Measurements from ENCODE around the gene SLC27A2.
"Not testable (repeated sequence)": the region's sequence is repeated elsewhere in the genome, so short reads cannot be mapped to it uniquely, and the experiment has no call there.

SLC27A2 gene

DNA sequence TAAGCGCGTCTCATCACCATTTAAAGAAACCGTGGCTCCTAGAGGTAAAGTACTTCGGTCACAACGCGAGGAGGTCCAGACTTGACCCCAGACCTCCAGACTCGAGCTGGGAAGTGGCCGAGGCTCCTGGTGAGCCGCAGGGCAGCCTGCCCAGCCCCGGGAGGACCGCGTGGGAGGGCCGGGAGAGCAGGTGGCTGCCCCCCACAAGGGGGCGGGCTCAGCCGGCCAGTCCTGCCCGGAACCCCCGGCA, at the start of gene SLC27A2:
Gene SLC27A2, plus strand, starts transcription at position 228 of the 250 bp plus-strand sequence. CDS start 232 bp downstream, outside the sequence.
- no peak for DNase-seq

DNA sequence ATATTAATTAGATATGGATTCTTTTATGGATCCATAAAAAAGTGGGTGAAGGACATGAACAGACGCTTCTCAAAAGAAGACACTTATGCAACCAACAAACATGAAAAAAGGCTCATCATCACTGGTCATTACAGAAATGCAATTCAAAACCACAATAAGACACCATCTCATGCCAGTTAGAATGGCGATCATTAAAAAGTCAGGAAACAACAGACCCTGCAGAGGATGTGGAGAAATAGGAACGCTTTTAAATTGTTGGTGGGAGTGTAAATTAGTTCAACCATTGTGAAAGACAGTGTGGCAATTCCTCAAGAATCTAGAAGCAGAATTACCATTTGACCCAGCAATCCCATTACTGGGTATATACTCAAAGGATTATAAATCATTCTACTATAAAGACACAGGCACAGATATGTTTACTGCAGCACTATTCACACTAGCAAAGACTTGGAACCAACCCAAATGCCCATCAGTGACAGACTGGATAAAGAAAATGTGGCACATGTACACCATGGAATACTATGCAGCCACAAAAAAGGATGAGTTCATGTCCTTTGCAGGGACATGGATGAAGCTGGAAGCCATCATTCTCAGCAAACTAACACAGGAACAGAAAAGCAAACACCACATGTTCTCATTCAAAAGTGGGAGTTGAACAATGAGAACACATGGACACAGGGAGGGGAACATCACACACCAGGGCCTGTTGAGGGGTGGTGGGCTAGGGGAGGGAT, 49.6 kb upstream of the SLC27A2 start:
- DNase-seq, result not testable (repeated sequence)

DNA sequence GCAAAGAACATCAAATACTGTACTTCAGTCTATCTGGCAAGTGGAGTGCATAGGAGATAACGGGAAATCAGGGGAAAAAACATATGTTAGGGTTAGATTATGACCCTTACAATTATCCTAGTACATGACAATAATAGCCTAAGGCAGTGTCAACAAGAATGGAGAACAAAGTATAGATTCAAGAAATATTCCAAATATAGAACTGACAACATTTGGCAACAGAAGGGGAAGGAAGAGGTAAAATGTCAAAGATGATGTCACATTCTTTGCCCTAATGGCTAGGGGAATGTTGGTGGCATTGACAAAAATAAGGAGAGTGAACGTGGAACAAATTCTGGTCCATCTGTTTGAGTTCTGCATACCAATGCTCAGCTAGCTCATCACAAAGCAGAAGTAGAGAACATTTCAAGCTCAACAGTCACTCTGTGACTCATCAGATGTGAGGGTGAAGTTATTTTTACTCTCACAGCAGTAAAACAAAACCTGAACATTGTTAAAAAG, 47.4 kb upstream of the SLC27A2 start:
- DNase-seq, result no peak

DNA sequence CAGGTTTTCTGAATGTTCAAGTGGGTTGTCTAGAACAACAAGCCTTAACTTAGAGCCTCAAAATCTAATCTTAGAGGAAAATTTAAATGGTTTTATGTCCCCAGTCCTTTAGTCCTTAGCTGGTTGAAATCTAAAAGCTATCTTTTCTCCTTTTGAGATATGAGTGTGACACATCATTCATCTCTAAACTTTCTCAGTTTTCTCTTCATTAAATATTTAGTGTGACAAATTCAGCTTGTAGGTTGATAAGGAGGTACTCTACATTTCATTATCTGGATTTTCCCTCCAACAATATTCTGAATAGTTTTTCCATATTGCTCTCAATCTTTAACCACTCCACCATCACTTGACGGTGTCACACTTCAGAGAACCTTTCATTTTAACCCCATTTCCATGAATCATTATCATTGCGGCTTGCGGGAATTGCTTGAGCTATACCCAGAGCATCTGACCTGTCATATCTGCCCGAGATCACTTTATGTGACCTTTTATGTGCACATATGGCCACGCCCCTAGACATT, 46.9 kb upstream of the SLC27A2 start:
- DNase-seq, result no peak

DNA sequence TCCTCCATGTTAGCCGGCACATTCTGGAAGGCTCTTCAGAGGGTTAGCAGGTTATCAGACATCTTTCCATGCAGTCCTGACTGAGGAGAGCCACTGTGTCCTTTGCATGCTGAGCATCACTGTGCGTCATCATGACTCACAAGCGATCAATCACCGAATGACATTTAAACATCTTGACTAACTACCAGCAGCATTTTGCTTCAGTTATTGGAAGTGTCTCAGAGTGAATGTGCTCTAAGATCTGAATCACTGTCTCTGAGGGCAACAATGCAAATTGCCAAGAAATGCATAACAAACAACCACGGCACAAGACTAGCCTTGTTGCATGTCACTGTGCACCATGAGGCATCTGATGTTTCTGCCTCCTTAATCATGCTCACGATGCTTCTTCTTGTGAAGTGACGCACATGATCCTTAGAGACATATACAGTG, 44.6 kb upstream of the SLC27A2 start:
- DNase-seq, result no peak

DNA sequence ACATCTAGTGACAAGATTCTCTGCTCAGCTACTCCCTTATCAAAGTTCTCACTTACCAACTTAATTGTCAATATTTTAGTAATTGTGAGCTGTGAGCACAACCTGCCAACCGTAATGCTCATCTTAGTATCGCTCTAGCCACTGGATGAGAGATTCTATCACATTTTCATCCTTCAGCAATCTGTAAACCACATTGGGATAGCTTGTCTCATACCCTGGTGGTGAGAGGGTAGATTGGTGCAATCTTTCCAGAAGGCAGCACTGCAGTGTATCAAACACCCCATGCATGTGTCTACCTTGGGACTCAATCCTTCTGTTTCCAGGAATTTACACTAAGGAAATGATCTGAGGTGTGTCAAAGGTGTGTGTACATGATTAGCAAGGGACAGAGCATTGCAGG, 44.1 kb upstream of the SLC27A2 start:
- no peak for DNase-seq

DNA sequence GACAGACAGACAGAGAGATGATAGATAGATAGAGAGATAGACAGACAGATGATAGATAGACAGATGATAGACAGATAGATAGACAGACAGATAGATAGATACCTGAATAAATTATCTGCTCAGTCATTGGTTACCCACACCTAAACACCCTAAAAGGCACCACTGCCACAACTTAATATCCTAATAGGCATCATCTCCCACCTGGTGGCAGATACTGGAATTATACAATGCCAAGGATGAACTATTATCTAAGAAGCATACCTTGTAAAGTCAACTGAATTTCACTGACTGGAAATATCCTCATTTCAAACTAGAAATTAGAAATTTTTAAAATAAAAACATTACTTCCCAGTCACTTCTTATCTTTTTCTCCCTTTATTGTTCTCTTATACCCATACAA, 43.6 kb upstream of the SLC27A2 start:
- no peak for DNase-seq

DNA sequence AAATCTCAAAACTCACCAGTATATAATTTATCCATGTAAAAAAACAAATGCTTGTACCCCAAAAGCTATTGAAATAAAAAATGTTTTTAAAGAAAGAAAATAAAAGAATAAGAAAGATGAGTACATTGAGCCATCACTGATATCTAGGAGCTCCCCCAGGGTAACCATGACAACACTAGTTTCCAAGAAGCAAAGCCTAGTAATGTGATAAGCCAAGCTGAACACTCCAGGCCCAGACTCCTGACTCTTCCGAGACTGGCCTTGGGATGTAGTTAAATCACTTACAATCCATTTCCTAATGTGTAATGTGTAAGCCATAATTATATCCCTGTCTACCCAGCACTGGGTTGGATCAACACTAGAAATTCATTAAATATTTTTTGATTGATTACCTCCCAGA, 41.9 kb upstream of the SLC27A2 start:
- no peak for DNase-seq

DNA sequence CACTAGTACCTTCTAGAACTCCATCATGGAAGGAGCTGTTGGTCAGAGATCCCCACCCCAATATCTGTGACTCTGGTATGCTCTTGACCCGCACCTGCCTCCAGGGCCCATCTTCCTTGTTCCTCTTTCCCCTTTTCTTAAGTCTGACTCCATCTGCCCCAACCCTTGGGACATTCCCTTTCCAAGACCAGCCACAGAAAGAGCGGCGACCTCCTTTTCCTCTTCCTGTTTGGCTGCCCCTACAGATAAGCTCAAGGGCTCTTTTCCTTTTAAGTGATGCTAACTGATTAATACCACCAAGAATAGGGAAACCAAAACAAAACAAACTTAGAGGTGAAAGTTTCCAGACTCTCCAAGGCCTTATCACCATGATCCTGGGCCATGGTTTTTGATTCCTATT, 41.0 kb upstream of the SLC27A2 start:
- no peak for DNase-seq

DNA sequence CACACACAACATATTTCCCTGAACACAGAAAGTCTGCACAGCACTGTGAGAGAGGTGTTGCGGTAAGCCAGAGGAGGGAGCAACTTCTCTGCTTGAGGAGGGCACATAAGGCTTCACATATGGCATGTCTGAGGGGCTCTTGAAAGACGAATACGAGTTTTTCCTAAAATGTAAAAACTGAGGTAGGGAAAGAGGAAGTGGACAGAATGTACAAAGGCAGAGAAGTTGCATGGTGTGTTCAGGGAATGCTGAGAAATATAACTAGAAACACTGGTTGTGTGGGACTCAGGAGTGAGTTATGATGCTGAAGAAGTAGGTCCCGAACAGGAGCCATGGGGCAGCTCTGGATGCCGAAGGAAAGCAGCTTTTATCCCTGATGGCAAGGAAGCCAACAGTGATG, 40.1 kb upstream of the SLC27A2 start:
- DNase-seq, result no peak

DNA sequence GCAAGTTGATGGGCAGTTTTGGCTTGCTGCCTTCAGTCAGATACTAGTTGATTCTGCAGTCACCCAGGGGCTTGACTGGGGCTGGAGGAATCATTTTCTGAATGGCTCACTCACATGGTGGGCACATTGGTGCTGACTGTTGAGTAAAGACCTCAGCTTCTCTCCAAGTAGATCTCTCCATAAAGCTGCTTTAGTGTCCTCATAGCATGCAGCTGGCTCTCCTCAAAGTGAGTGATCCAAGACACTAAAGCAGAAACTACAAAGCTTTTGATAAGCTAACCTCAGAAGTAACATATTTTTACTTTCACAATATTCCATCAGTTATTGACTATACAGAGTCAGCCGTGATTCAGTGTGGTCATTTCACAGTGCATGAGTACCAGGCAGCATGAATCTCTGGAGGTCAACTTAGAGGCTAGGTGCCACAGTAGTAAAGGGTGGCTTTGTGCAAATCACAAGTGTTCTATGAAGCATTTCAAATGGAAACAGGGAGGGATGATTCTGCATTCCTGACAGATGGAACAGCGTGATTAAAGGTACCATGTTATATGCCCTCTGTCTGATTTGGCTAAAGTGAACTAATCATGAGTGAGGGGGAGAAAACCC, 38.6 kb upstream of the SLC27A2 start:
- DNase-seq, result no peak

DNA sequence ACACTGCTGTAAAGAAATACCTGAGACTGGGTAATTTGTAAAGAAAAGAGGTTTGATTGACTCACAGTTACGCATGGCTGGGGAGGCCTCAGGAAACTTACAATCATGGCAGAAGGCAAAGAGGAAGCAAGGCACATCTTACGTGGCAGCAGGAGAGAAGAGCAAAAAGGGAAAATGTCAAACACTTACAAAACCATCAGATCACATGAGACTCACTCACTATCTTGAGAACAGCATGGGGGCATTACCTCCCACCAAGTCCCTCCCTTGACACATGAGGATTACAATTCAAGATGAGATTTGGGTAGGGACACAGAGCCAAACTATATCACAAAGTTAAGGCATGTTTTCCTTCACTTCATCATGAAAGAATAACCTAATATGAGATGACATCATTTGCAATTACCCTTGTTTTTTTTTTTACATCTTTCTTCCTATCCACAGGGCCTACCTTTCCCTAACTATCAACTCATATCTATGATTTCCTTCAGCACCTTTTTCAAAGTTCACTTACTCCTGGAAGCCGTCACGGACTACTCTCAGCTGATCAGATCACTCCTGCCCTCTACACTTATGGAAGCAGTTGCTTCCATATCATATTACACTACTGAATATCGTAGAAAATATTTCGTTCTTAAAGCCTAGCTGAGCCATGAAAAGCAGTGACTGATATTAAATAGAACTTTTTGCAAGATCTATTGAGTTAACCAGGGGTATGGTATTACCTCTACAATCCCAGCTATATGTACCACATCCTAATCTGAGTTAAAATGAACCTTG, 37.5 kb upstream of the SLC27A2 start:
- no peak for DNase-seq

DNA sequence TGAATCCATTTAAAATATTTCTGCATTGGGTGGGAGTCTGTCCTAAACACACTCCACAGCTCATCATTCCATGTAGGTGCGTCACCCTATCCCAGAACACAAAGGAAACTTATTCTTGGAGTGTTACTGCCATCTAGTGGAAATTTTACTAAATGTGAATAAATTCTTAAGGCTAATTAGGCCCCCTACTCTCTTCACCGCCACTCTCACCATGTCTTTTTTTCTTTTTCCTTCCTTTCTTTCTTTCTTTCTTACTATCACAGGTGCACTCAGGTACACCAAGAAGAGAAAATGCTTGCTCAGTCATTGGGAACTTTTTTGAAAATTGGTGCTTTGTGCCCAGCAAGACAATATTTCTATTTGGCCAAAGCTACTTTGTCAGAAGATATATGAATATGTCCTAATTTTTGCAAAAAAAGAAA, 36.5 kb upstream of the SLC27A2 start:
- no peak for DNase-seq

DNA sequence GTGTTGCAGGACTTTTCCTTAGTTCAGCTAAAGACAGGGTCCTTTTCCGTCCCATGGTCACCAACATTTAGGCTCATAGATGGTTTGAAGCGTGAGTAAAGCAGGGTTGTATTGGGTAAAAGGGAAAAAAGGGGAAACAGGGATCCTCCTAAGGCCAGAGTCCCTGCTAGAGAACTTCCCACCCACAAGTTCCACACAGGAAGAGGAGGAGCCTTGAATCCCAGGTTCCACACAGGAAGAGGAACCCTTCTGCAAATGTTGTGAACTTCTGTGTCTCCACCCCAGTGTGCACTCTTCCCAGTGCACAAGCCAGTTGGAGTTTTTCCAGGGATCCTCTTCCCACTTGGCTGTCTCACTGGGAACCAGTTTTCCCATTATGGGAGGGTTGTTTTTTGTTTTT, 35.4 kb upstream of the SLC27A2 start:
- DNase-seq, result no peak

DNA sequence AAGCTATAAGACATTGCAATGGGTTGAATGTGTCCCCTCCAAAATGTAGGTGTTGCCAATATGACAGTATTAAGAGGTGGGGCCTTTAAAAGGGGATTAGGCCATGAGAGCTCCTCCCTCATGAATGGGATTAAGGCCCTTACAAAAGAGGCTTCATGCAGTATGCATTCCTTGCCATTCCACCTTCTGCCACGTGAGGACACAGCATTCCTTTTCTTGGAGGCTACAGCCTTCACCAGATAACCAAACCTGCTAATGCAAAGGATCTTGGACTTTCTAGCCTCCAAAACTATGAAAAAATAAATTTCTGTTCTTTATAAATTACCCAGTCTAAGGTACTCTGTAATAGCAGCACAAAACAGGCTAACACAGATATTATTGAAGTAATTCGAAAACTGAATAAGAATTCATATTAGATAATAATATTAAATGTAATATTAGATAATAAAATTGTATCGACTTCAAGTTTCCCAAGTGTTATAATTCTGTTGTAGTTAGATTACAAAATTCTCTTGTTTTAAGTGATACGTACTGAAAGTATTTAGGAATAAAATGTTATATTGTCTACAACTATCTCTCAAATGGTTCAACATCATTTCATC, 33.5 kb upstream of the SLC27A2 start:
- DNase-seq, result no peak

DNA sequence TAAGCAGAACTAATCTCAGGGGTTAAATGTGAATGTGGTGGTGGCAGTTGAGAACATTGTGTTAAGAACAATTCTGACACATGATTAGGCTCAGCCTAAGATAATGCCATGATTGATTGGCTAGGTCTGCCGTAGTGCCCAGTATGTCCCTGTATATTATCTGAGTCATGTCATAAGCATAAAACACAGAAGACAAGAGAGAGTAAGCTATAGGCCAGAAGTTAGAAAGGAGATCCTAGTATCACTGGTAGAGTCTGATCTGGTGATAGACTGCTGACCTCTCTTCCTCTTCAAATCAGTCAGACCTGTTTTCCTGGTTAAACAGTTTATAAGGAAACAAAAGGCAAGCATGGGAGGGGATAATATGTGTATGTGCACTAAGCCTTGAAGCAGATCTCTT, 32.9 kb upstream of the SLC27A2 start:
- no peak for DNase-seq

DNA sequence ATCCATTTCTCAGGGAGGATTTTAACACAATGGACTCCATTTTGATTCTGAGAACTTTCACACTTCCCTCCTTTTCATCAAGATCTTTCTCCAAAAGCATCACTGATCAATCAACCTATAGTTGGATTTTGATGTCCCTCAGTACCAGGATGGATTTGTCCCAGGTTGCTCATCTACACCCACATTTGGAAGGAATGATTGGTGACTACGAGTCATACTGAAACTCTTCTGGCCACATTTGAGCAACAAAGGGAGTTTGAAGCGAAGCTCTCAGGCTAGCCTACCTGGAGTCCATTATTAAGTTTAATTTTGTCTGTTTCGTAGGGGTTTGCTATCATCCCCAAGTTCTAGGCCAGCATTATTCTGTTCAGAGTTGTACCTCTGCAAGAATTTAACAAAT, 31.6 kb upstream of the SLC27A2 start:
- no peak for DNase-seq

DNA sequence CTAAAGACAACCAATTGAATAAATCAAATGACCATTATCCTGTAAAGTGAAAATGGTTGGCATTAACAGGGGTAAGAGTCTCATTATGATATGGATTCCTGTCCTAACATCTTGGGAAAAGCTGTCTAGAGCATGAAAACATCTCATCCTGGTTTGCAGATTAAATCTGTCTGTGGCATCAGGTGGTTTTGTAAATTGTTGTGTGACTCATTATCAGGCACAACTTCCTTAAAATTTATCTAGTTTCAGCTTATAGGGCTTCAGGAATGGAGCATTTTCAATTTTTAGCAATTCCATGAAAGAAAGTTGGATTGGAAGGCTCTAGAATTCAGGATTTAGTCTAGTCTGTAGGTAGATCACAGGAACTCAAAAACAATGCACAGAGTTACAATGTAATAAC, 31.1 kb upstream of the SLC27A2 start:
- DNase-seq, result no peak

DNA sequence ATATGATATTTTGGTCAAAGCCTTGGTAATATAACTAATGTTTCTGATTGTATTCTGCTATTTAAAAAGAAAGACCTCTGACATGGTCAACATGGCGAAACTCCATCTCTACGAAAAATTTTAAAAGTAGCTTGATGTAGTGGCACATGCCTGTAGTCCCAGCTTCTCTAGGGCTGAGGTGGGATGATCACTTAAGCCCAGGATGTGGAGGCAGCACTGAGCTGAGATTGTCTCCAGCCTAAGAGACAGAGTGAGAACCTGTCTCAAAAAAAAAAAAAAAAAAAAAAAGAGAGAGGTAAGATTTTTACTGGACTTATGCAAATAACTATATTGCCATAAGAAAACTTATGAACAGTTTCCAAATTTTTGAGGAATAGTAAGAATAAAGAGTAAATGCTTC, 30.5 kb upstream of the SLC27A2 start:
- DNase-seq, result no peak

DNA sequence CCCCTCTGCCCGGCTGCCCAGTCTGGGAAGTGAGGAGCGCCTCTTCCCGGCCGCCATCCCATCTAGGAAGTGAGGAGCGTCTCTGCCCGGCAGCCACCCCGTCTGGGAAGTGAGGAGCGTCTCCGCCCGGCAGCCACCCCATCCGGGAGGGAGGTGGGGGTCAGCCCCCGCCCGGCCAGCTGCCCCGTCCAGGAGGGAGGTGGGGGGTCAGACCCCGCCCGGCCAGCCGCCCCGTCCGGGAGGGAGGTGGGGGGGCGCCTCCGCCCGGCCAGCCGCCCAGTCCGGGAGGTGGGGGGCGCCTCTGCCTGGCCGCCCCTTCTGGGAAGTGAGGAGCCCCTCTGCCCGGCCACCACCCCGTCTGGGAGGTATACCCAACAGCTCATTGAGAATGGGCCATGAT, 23.8 kb upstream of the SLC27A2 start:
- not testable (repeated sequence) for DNase-seq

DNA sequence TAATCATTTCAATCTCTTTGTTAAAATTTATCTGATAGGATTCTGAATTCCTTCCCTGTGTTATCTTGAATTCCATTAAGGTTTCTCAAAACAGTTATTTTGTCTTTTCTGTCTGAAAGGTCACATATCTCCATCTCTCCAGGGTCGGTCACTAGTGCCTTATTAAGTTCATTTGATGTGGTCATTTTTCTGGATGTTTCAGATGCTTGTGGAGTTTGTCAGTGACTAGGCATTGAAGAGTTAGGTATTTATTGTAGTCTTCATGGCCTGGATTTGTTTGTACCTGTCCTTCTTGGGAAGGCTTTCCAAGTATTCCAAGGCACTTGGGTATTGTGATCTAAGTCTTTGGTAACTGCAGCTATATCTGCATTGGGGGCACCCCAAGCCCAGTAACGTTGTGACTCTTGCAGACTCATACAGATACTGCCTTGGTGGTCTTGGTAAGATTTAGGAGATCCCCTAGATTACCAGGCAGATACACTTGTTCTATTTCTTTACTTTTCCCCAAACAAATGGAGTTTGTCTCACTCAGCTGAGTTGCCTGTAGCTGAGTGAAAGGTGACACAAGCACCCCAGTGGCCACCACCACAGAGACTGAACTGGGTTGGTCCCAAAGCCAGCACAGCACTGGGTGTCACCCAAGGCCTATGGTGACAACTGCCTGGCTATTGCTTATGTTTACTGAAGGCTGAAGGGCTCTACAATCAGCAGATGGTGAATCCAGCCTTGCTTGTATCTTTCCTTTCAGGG, 18.9 kb upstream of the SLC27A2 start:
- no peak for DNase-seq

DNA sequence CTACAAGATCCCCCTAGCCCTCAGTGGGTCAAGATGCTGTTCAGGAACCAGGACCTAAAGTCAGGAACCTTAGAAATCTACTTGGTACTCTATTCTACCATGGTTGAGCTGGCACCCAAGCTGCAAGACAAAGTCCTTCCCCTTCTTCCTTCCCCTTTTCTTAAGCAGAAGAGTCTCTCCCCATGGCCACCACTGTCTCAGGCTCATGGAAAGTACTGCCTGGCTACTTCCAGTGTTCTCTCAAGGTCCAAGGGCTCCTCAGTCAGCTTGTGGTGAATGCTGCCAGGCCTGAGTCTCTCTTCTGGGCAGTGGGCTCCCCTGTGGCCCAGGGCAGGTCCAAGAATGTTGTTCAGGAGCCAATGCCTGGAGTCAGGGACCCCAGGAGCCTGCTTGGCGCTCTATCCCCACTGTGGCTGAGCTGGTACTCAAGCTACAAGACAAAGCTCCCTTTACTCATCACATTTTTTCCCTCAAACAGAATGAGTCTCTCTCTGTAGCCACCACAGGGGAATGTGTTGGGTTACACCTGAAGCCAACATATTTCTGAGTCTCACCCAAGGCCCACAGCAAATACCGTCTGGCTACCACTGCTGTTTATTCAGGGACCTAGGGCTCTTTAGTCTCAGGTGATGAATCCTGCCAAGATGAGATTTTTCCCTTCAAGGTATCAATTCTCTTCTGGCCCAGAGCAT, 18.1 kb upstream of the SLC27A2 start:
- no peak for DNase-seq
